Embryonic facial prominence (tissue), 1 donor: Measurements from ENCODE around the gene LGR5.

ENCODE experiments used
- DNase-seq: peaks from one replicate; pipeline ENCODE4 v3.0.0-alpha.2; 2016; ENCODE audit errors: extremely low spot score

The LGR5 gene

GRCh38 chr12:71439613-71440344 lies at the start of gene LGR5:
Gene LGR5, plus strand, starts transcription at chr12:71439798. Its CDS starts 283 bp downstream, at chr12:71440081.
- DNase-seq, result peak; percentile 59

GRCh38 chr12:71392521-71393145 lies 47.0 kb upstream of the LGR5 start:
- DNase-seq, result peak; percentile 41

- DNase-seq, result no peak
Measured at GRCh38 chr12:71393625-71394024, 46.0 kb upstream of the LGR5 start.

- DNase-seq, result no peak
Measured at GRCh38 chr12:71397433-71397954, 42.1 kb upstream of the LGR5 start.

GRCh38 chr12:71399197-71399596 lies 40.4 kb upstream of the LGR5 start:
- DNase-seq, result no peak

GRCh38 chr12:71400481-71400880 lies 39.1 kb upstream of the LGR5 start:
- DNase-seq, result no peak

GRCh38 chr12:71405884-71406283 lies 33.7 kb upstream of the LGR5 start:
- no peak for DNase-seq

- DNase-seq, result no peak
Measured at GRCh38 chr12:71407732-71408131, 31.9 kb upstream of the LGR5 start.

- no peak for DNase-seq
Measured at GRCh38 chr12:71410844-71411243, 28.8 kb upstream of the LGR5 start.

- no peak for DNase-seq
Measured at GRCh38 chr12:71411635-71412034, 28.0 kb upstream of the LGR5 start.

- no peak for DNase-seq
Measured at GRCh38 chr12:71415336-71416231, 24.0 kb upstream of the LGR5 start.

- no peak for DNase-seq
Measured at GRCh38 chr12:71417181-71417580, 22.4 kb upstream of the LGR5 start.

- DNase-seq, result no peak
Measured at GRCh38 chr12:71420775-71421406, 18.7 kb upstream of the LGR5 start.

- no peak for DNase-seq
Measured at GRCh38 chr12:71425568-71426299, 13.9 kb upstream of the LGR5 start.

GRCh38 chr12:71426300-71427047 lies 13.1 kb upstream of the LGR5 start:
- no peak for DNase-seq

- no peak for DNase-seq
Measured at GRCh38 chr12:71430756-71431155, 8.8 kb upstream of the LGR5 start.

- no peak for DNase-seq
Measured at GRCh38 chr12:71431991-71432390, 7.6 kb upstream of the LGR5 start.

GRCh38 chr12:71432936-71433335 lies 6.7 kb upstream of the LGR5 start:
- no peak for DNase-seq

- no peak for DNase-seq
Measured at GRCh38 chr12:71436696-71437095, 2.9 kb upstream of the LGR5 start.

GRCh38 chr12:71438670-71439361 lies 782 bp upstream of the LGR5 start:
- DNase-seq, result no peak
